Measurements from ENCODE around the gene KRTAP2-3. TPM values are rescaled to one million over a fixed set of nuclear protein-coding genes. Genes with fewer than 3 reads are reported as not detected.
"Not testable (repeated sequence)": the region's sequence is repeated elsewhere in the genome, so short reads cannot be mapped to it uniquely, and the experiment has no call there.

Gene KRTAP2-3
- polyA plus RNA-seq, 1 donor from 2014 or later: not detected

DNA sequence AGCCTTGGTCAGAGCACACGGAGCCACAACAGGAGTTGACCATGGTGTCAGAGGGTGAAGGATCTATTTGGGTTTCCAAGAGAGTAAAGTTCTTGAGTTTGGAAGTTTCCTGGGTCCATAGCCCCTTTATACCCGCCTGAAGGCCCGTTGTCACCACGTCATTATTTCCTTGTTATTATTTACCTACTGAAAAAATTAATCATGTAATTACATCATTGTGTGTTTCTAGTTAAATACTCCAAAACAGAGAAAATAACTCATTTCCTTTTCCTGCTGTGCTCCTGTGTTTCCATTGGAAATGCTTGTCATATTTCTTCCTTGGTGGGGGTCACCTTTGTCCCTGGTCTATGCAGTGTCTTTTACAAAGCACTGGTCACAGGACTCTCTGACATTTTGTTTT, 38.1 kb upstream of the KRTAP2-3 start, which contains the start of gene KRTAP4-8:
KRTAP4-8 (minus strand) TSS at position 101 of the 400 bp plus-strand sequence; CDS start at position 43, 58 bp downstream.
- H3K27ac ChIP-seq (ENCODE audit: low read length): no peak within 1 kb of the TSS
- H3F3A ChIP-seq (ENCODE audit: insufficient read depth, low read length, poor library complexity, severe bottlenecking): no peaks in the 10 kb centered on the region
- H2AFZ ChIP-seq (ENCODE audit: low read depth, low read length): no peak within 1 kb of the TSS
- H3K4me3 ChIP-seq (ENCODE audit: low read length): no peak within 1 kb of the TSS
- H3K79me2 ChIP-seq (replicated peaks; ENCODE audit: insufficient read depth, low read length): no peaks in the 10 kb centered on the region
- H3K36me3 ChIP-seq (ENCODE audit: insufficient read depth, low read length): no peaks in the 10 kb centered on the region
- no peaks in the 10 kb centered on the region for H3K27me3 ChIP-seq (ENCODE audit: insufficient read depth, low read depth, low read length)
- no peaks in the 10 kb centered on the region for H3K9me2 ChIP-seq (ENCODE audit: insufficient read depth, low read length)
- no peaks in the 10 kb centered on the region for H4K20me1 ChIP-seq (ENCODE audit: insufficient read depth)
- H3K9ac ChIP-seq (ENCODE audit: low read length): no peak within 1 kb of the TSS
- no peak for TF ChIP-seq REST (IDR thresholded peaks at IDR 0.05; ENCODE audit: borderline replicate concordance)
- TF ChIP-seq MXI1 (conservative IDR thresholded peaks at IDR 0.05; ENCODE audit: poor library complexity, severe bottlenecking): no peak
- TF ChIP-seq POLR2AphosphoS5 (IDR thresholded peaks at IDR 0.05): no peak
- TF ChIP-seq EZH2 (IDR thresholded peaks at IDR 0.05; ENCODE audit: borderline replicate concordance, insufficient read depth, low read length, poor library complexity, severe bottlenecking): no peak
- no peak for TF ChIP-seq EP300 (conservative IDR thresholded peaks at IDR 0.05; ENCODE audit: poor library complexity, severe bottlenecking)
- no peak for TF ChIP-seq RAD21 (conservative IDR thresholded peaks at IDR 0.05)
- TF ChIP-seq TAF1 (IDR thresholded peaks at IDR 0.05; ENCODE audit: low read depth): no peak
- no peak for TF ChIP-seq SMC3 (conservative IDR thresholded peaks at IDR 0.05; ENCODE audit: poor library complexity)
- TF ChIP-seq, protein P1, sequence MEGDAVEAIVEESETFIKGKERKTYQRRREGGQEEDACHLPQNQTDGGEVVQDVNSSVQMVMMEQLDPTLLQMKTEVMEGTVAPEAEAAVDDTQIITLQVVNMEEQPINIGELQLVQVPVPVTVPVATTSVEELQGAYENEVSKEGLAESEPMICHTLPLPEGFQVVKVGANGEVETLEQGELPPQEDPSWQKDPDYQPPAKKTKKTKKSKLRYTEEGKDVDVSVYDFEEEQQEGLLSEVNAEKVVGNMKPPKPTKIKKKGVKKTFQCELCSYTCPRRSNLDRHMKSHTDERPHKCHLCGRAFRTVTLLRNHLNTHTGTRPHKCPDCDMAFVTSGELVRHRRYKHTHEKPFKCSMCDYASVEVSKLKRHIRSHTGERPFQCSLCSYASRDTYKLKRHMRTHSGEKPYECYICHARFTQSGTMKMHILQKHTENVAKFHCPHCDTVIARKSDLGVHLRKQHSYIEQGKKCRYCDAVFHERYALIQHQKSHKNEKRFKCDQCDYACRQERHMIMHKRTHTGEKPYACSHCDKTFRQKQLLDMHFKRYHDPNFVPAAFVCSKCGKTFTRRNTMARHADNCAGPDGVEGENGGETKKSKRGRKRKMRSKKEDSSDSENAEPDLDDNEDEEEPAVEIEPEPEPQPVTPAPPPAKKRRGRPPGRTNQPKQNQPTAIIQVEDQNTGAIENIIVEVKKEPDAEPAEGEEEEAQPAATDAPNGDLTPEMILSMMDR (IDR thresholded peaks at IDR 0.05; ENCODE audit: poor library complexity, severe bottlenecking): no peak
- no peaks in the 10 kb centered on the region for H3K9me3 ChIP-seq (ENCODE audit: low read length)
- H3K4me2 ChIP-seq (ENCODE audit: low read length): no peak within 1 kb of the TSS

DNA sequence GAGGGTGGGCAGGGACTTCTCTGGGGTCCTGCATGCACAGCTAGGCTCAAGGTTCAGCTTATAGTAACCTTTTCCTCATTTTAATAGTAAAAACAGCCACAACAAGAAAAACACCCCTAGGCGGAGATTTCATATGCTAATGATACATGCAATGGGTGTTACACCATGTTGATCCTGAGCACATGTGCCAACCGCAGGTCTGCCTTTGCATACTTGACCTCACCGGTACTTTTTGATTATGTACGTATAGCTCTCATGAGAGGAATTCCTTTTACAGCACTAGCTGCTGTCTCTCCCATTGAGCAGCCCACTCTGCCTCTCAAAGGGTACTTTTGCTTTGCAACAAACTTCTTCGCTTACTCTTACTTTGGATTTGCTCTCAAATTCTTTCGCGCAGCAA, 36.1 kb upstream of the KRTAP2-3 start:
- Histone ChIP-seq H3K27me3 (ENCODE audit: insufficient read depth, low read depth, low read length) (no peaks in the 10 kb centered on the region), H3K36me3 (ENCODE audit: insufficient read depth, low read length) (no peaks in the 10 kb centered on the region), H3F3A (ENCODE audit: insufficient read depth, low read length, poor library complexity, severe bottlenecking) (no peaks in the 10 kb centered on the region), H4K20me1 (ENCODE audit: insufficient read depth) (no peaks in the 10 kb centered on the region), H3K27ac (ENCODE audit: low read length) (no peak overlapping the region), H3K79me2 (replicated peaks; ENCODE audit: insufficient read depth, low read length) (no peaks in the 10 kb centered on the region), H2AFZ (ENCODE audit: low read depth, low read length) (no peak overlapping the region), H3K9me3 (ENCODE audit: low read length) (no peaks in the 10 kb centered on the region), H3K9me2 (ENCODE audit: insufficient read depth, low read length) (no peaks in the 10 kb centered on the region), H3K4me2 (ENCODE audit: low read length) (no peak overlapping the region), H3K4me3 (ENCODE audit: low read length) (no peak overlapping the region), H3K9ac (ENCODE audit: low read length) (no peak overlapping the region)
- TF ChIP-seq REST (IDR thresholded peaks at IDR 0.05; ENCODE audit: borderline replicate concordance) (no peak), SMC3 (conservative IDR thresholded peaks at IDR 0.05; ENCODE audit: poor library complexity) (no peak), MXI1 (conservative IDR thresholded peaks at IDR 0.05; ENCODE audit: poor library complexity, severe bottlenecking) (no peak), EZH2 (IDR thresholded peaks at IDR 0.05; ENCODE audit: borderline replicate concordance, insufficient read depth, low read length, poor library complexity, severe bottlenecking) (no peak), RAD21 (conservative IDR thresholded peaks at IDR 0.05) (no peak), EP300 (conservative IDR thresholded peaks at IDR 0.05; ENCODE audit: poor library complexity, severe bottlenecking) (no peak), TAF1 (IDR thresholded peaks at IDR 0.05; ENCODE audit: low read depth) (no peak), POLR2AphosphoS5 (IDR thresholded peaks at IDR 0.05) (no peak)
- TF ChIP-seq, protein P1 (IDR thresholded peaks at IDR 0.05; ENCODE audit: poor library complexity, severe bottlenecking): no peak

DNA sequence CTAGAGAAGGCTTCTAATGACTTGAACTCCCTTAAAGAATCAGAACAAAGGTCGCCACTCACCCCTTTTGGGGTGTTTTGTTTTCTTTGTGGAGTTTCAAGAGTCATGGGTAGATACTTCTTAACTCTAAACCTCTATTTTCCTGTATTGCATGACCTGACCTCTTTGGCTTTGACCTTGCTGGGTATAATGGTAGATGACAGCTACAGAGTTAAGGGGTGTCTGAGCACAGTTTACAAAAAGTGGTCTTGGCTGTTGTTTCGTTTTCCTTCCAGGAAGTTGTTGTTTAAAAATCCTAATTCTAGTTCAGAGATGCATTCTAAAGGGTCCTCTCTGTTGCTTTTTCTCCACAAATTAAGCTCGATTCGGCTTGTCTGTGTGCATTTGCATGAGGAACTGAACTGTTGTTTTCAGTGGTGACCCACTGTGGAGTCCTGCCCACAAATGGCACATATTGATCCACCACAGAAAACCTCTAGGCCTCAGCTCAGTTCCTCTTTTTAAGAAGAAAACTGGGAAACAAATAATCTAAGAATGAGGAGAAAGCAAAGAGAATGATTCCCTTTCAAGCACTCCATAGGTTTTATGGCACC, 28.9 kb upstream of the KRTAP2-3 start:
- not testable (repeated sequence) for H3K9me2 ChIP-seq (ENCODE audit: insufficient read depth, low read length); H3K36me3 ChIP-seq (ENCODE audit: insufficient read depth, low read length); H3K9me3 ChIP-seq (ENCODE audit: low read length); H3K27ac ChIP-seq (ENCODE audit: low read length); H4K20me1 ChIP-seq (ENCODE audit: insufficient read depth); H2AFZ ChIP-seq (ENCODE audit: low read depth, low read length); H3K4me3 ChIP-seq (ENCODE audit: low read length); H3K79me2 ChIP-seq (replicated peaks; ENCODE audit: insufficient read depth, low read length); H3F3A ChIP-seq (ENCODE audit: insufficient read depth, low read length, poor library complexity, severe bottlenecking); H3K9ac ChIP-seq (ENCODE audit: low read length); H3K27me3 ChIP-seq (ENCODE audit: insufficient read depth, low read depth, low read length); H3K4me2 ChIP-seq (ENCODE audit: low read length)
